ENCODE results near the gene SERP1.

Gene SERP1

DNA sequence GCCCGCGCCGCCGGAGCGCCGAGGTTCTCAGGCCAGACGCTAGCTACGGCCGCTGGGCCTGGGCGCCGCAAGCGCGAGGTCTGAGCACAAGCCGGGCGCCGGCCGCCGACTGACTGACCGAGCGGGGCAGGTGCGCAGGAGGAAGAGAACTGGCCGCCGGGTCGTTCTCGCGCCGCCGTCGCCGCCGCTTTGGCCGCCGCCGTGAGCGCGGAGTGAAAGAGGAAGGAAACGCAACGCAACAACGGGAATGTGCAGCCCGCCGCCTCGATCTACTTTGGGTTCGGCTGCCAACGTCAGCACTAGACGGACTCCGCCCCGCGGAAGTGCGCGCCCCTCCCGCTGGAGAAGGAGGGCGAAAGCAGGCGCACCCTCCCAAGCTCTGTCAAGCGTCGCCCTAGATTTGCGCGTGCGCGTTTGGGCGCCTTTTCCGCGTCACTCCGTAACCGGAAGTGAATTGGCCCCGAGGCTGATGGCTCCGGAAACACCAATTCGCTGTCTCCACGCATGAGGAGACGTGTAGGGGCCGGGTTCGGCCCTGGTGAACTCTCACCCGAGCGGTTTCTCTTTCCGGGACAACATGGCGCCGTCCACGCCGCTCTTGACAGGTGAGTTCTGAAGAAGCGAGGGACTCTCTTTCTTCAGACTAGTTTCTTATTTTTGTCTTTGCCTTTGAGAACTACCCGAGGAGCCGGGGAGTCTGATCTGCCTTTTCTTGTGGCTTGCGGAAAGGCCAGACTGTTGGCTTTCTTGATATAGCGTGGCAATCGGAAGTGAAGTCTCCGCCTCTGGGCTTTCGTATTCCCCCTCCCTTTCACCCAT lies at the start of gene SERP1, which contains the start of gene EIF2A:
TSS of gene SERP1 (minus strand) at position 271 of the 819 bp plus-strand sequence. CDS start 361 bp downstream, outside the sequence.
TSS of gene EIF2A (plus strand) at position 562 of the 819 bp plus-strand sequence. CDS start at position 578, 16 bp downstream.
- DNase-seq: peak; percentile 99

- no peak for DNase-seq
Measured at GRCh38 chr3:150594150-150594549, 47.9 kb upstream of the SERP1 start.

DNA sequence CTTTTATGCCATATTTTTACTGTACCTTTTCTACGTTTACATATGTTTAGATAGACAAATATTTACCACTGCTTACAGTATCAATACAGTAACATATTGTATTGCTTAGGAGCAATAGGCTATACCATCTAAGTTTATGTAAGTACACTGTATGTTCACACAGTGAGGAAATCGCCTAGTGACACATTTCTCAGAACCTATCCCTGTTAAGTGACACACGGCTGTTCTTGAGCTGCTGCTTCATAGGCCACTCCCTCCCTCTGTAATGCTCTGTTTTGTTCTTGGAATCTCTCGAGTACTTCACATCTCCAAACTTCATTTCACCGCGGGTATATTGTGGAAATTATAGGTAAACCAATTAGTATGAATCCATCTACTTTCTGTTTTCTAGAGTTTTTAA lies 43.5 kb upstream of the SERP1 start:
- no peak for DNase-seq

DNA sequence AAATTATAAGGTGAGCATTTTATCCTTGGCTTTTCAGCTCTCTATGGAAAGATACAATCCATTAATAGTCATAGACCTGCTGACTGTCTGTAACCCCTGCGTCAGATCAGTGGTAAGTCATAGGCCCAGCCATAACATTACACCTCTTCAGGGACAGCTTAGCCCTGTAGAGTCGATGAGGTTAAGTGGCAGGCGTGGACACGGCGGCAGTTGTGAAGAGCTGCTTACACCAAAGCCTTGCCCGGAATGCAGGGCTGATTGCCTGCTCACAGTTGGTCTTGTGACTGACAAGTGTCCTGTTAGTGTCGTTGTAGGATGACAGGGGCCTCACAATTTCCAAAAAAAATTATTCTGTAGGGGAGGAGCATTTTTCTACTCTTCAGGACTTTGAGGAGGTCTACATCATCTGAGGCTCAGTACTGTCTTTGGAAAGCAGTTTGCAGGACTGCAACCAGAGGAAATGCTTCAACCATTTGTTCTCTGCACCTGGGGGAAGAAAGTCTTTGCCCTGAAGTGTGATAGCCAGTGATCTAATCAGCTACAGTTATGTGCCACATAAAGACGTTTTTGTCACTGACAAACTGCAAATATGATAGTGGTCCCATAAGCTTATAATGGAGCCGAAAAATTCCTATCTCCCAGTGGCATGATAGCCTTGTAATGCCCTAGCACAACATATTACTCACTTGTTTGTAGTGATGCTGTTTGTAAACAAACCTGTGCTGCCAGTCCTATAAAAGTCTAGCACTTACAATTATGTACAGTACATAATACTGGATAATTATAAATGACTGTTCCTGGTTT lies 41.9 kb upstream of the SERP1 start:
- no peak for DNase-seq

DNA sequence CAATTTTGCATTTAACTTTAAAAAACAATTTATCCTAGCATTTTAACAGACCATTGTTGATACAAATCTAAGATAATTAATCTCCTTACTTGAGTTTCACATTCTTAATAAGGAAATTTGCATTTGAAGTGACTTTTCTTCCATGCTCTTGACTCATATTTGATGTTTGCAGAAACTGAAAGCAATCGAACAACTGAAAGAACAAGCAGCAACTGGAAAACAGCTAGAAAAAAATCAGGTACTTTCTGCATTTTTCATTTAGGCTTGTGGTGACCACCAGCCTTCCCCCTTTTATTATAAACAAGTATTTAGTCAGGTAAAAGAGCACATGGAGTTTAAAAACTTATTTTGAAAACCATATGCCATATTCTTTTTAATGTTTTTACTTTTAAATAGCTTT lies 36.7 kb upstream of the SERP1 start:
- DNase-seq: no peak

- DNase-seq: no peak
Measured at GRCh38 chr3:150582620-150583019, 36.3 kb upstream of the SERP1 start.

GRCh38 chr3:150581174-150581573 lies 34.9 kb upstream of the SERP1 start:
- DNase-seq: no peak

GRCh38 chr3:150577855-150578254 lies 31.6 kb upstream of the SERP1 start:
- DNase-seq: no peak

DNA sequence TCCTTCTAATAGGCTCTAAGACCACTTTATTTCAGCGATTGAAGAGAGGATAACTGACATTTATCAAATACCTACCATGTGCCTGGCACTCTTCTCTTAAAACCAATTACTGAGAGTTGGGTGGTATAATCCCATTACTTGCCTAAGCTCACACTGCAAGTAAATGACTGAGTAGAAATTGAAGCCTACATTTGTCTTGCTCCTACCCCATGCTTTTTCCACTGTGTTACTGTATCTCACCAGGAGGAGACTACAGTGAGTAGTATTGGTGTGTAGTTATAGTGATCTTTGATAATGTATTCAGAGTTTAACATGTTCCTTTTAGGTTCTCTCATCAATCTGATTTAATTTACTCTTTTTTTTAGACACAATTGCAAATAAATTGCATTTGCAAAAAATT lies 21.0 kb upstream of the SERP1 start:
- DNase-seq: no peak

- no peak for DNase-seq
Measured at GRCh38 chr3:150564243-150564642, 17.9 kb upstream of the SERP1 start.

DNA sequence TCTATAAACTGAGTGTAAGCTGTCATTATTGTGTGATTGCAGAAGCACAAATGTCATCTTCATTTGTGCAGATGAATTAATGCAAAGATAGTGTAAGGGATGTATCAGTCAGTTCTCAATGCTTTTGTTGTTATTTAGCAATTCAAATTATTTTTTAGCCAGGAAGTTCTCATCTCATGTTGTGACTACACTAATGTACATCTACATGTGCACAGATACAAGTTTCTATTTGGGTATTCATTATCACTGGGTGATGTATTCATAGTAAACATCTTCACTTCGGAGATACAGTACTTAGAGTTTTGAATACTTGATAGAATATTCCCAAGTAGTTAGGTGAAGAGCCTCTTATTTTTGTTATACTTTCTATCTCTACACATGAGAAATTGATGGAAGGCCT lies 11.4 kb upstream of the SERP1 start:
- DNase-seq: no peak

- DNase-seq: no peak
Measured at GRCh38 chr3:150556792-150557191, 10.5 kb upstream of the SERP1 start.

DNA sequence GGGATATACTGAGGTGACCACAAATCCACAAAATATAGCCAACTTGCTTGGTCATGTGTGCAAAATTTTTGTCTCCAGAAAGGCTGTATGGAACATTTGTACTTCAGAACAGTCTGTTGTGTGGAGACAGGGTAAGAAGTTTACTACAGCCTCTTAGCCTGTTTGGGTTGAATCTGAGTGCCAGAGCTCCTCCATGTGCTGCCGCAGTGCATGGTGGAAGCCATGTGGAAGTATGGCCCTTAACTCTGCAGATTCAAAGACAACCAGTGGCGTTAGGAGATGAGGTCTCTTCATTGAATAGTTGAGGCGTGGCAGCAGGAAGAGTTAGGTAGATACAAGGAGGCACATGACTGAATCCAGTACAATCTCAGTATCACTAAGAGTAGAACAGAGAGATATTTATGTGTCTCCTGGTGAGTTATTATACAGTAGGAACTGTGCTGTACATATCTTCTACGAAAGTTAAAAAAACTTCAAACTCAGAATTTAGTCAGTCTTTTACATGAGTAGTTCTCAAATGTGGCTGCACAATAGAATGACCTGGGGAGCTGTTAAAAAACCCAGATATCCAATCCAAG lies 9.7 kb upstream of the SERP1 start:
- DNase-seq: no peak

DNA sequence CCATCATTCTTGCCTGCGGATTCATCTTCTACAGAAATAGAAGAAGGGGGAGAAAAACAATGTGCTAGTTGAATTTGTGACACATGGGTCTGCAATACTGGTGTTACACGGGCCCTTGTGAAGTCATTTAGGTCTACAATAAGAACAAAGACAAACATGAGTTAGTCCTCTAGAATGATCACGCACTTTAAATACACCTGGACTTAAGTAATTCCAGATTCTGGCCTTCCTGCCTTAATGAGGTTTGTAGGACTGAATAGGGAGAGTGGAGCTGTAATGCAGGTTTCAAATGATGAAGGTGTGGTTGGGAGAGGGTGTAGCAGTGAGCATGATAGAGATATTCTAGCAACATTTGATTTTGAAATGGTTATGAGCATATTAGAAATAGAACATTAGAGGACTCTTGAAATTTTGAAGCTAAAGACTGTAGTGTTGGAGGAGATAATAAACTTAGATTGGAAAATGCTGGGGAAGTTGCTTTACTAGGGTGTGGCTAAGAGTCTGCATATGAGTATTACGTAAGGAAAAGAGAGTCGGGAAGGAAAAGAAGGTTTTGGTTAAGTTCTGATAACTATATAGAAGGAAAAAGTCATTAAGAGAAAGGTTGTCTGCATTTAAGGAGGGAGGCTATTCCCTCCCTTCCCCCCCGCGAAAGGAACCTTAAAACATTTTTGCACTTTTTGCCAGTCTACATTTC lies 897 bp upstream of the SERP1 start:
- no peak for DNase-seq

- DNase-seq: no peak
Measured at GRCh38 chr3:150545419-150546225, 674 bp downstream of the SERP1 start.

DNA sequence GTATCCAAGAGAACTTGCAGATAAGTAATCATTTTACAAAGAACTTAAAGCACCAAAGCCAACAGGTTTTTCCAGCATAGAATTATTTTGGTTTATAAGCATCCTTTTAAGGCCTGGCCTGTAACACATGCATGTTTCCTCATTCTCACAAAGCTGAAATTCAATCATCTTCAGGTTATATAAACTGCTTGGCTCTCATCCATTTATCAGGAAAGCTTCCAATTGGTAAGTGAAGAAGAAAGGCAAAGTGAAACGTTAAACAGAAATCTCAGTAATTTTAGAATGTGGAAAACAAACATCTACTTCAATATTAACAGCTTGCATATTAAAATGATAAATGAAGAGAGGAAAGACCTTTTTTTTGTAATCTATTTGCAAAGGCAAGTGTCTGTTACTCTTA lies 1.6 kb downstream of the SERP1 start:
- no peak for DNase-seq

DNA sequence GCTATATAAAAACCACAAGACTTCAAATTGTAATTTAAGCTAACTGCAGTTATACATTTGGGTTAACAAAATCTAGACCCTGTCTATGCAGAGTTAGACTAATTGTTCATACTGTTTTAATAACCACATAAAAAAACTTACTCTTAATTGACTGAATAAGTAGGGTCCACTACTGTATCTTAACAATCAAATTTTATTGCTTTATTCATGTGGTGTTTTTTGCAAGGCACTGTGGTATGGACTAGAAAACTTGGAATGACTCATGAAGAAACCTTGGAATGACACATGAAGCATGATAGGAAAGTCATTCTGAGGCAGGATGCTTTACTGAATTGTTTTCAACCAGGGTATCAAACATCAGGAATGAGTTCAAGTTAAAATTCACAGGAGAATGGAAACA lies 2.3 kb downstream of the SERP1 start:
- no peak for DNase-seq

- DNase-seq: no peak
Measured at GRCh38 chr3:150543531-150543930, 2.8 kb downstream of the SERP1 start.

GRCh38 chr3:150543128-150543527 lies 3.2 kb downstream of the SERP1 start:
- DNase-seq: no peak

GRCh38 chr3:150540991-150541390 lies 5.3 kb downstream of the SERP1 start:
- no peak for DNase-seq

DNA sequence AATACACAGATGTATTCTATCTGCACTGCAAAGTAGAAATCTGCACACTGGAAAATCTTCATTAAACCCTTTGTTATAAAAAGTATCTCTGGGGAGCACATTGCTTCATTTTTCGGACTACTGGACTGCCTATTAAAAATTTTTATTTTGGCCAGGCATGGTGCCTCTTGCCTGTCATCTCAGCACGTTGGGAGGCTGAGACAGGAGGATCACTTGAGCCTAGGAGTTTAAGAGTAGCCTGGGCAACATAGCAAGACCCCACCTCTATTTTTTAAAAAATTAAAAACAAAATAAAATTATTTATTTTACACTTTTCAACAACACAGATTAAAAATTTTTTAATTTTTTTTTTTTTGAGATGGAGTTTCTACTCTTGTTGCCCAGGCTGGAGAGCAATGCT lies 6.0 kb downstream of the SERP1 start:
- no peak for DNase-seq

Data from activated T-cell treated with anti-CD3 and anti-CD28 coated beads, Interleukin-2, amount 50 U/mL, for 48 hours (primary cell).